VCaP (cell line): ENCODE measurements around the gene IL25.

Experiments
- H3K27ac ChIP-seq: fragments of 450-650 bp; 2 replicates; pipeline ENCODE4 v1.5.1; 2017
- CTCF ChIP-seq: fragments of 450-650 bp; conservative IDR thresholded peaks from 2 replicates; pipeline ENCODE4 v1.5.1; 2017; ENCODE audit warnings: mild to moderate bottlenecking, moderate library complexity

IL25 gene

GRCh38 chr14:23355871-23356435 lies 16.7 kb upstream of the IL25 start:
- TF ChIP-seq CTCF, result no peak
- H3K27ac ChIP-seq, result no peak overlapping the region

- TF ChIP-seq CTCF, result no peak
Observed at GRCh38 chr14:23356662-23357061, 15.9 kb upstream of the IL25 start.

GRCh38 chr14:23357261-23357660 lies 15.3 kb upstream of the IL25 start:
- no peak overlapping the region for H3K27ac ChIP-seq
- no peak for TF ChIP-seq CTCF

More at GRCh38 chr14:23356662-23357061, 15.9 kb upstream of the IL25 start:
- H3K27ac ChIP-seq, result no peak overlapping the region

- H3K27ac ChIP-seq, result no peak overlapping the region
- no peak for TF ChIP-seq CTCF
Observed at GRCh38 chr14:23358042-23358441, 14.6 kb upstream of the IL25 start.

GRCh38 chr14:23358553-23359166 lies 13.9 kb upstream of the IL25 start:
- H3K27ac ChIP-seq, result no peak overlapping the region
- TF ChIP-seq CTCF, result no peak

GRCh38 chr14:23359167-23359626 lies 13.4 kb upstream of the IL25 start:
- no peak overlapping the region for H3K27ac ChIP-seq
- TF ChIP-seq CTCF, result no peak

- TF ChIP-seq CTCF, result no peak
- no peak overlapping the region for H3K27ac ChIP-seq
Observed at GRCh38 chr14:23359722-23360447, 12.7 kb upstream of the IL25 start.
